ENCODE data around the gene STXBP1.

STXBP1 gene

DNA sequence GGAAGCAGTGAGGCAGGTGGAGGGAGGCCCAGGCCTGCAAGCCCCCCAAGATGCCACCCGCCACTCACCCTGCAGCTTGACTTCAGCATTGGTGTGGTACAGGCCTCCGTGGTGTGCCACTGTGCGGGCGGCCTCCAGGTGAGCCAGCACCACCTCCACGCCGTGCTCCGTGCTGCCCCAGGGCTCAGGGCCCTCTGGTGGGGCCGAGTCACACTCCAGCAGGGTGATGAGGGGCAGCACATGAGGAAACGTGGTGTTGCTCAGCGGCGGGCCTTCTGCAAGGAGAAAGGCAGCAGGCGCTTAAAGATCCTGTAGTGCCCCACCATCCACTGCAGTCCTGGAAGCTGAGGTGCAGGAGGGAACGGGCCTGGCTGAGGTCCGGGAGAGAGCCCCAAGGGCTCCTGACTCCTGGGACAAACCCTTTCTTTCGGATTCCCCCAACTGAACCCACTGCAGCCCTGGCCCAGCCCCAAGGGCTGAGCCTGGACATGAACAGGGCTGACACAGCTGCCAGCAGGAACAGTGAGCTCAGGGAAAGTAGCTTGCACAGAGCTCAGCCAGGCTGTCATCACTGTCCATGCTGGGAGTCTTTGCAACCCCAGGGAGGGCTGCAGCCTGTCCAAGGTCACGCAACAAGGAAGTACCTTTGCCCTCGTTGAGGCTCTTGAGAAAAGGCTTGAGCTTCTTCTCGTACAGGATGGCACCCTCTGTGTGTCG is 127.7 kb downstream of the STXBP1 start:
- no peak for DNase-seq

- no peak for DNase-seq
These were observed 129.9 kb downstream of the STXBP1 start for GRCh38 chr9:127741831-127742434.

All from NCI-H1417 (cell line).